OCI-LY3 (cell line): Measurements from ENCODE around the gene CABP7.

Source experiments
- CTCF ChIP-seq: fragments of 200-600, 300-600 bp; sonication (generic); IDR thresholded peaks from 2 replicates; pipeline ENCODE4 v1.5.1; 2014; ENCODE audit warnings: antibody characterized with exemption, low read length, low read depth
- EZH2phosphoT487 ChIP-seq: fragments of 200-600 bp; shearing (Covaris generic); IDR thresholded peaks from 2 replicates; pipeline ENCODE4 v1.6.1; 2018; ENCODE audit warnings: antibody characterized with exemption, mixed run types, low read depth

DNA sequence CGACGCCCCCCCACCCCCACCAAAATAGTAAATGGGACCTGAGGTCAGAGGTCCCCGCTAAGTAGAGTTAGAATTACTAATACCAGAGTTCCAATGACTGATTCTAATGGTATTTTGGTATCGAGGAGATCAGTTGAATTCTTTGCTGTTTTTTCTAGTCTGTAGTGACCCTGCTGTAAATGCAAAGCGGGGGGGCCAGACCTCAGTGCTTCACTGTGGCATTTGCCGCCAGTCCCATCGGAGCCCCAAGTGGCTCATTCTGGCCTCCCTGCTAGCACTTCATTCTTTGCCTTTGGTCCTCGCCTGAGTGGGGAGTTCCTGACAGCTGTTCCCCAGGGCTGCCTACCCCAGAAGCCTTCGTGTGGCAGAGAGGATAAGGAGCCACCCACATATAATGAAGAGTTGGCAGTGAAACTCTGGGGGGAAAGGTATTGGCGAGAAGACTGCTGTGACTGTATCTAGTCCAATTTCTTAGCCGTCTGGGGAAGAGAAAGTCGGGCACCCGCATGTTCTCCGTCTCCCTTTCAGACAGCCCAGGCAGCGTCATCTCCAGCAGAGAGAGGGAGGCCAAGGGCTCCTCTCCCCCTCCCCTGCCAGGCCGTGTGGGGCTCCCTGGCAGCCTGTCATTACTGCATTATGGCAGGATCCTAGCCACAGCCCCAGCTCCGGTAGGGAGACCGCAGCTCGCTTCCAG, 19.4 kb upstream of the CABP7 start:
- TF ChIP-seq CTCF (no peak), EZH2phosphoT487 (no peak)
